Measurements from ENCODE around the gene EIF5A. TPM values are rescaled to one million over a fixed set of nuclear protein-coding genes. Genes with fewer than 3 reads are reported as not detected.

Gene EIF5A
- total and polyA plus RNA-seq, 2 donors: 305 to 324 TPM

DNA sequence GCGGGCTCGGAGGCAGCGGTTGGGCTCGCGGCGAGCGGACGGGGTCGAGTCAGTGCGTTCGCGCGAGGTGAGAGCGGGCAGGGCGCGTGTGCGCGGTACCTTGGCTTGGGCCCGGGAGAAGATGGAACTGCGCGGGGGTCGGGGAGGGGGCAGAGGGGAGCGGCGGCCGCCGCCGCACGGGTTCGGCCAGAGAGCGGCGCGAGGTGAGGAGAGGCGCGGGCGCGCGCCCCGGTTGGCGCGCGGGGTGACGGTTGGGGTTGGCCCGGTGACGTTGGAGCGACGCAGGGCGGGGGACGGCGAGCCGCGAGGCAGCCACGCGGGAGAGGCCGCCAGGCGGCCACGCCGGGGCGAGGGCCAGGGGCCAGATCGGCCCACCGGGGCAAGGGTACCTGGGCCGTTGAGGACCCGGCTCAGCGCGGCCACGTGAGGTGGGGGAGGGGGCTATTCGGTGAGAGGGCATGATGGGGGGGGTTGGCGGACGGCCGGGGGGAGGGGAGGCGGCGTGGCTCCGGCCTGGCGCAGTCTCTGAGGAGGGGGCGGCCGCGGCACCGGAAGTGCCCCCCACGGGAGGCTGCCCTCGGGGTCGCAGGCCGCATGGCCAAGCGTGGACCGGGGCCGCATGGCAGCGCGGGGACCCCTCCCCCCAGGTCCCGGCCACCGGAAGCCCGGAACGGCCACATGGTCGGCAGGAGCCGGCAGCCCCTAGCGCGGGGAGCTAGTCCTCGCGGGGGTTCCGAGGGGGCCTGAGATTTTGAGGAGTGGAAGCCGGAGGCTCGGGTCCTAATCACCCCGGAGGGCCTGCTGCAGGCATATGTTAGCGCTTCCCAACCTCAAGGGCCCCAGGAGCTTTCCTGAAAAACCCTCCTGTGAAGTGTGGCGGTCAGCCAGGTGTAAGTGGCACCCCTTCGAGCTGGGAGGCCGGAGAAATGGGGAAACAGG, 527 bp downstream of the EIF5A start:
- under 1% methylated on average over 103 of the region's 104 CpGs for WGBS
- Histone ChIP-seq H3K9me3 (ENCODE audit: control insufficient read depth in 2 of 2, insufficient read depth in 1 of 2, low read length in 1 of 2) (no peaks in the 10 kb centered on the region), H3K27ac (ENCODE audit: low read depth in 1 of 2, low read length in 1 of 2) (peak overlapping the region; percentile 98 to 99), H3K27me3 (ENCODE audit: control insufficient read depth in 2 of 2, insufficient read depth in 1 of 2, low read length in 1 of 2) (no peaks in the 10 kb centered on the region), H3K4me3 (ENCODE audit: low read length in 2 of 2) (peak overlapping the region; percentile 90 to 98), H3K4me1 (ENCODE audit: control insufficient read depth in 2 of 2, insufficient read depth in 2 of 2, low read length in 2 of 2) (peaks cover 16 to 27% of the 10 kb centered on the region in 2 donors), H3K36me3 (ENCODE audit: control insufficient read depth in 2 of 2, insufficient read depth in 2 of 2, low read length in 1 of 2) (peaks cover 27 to 37% of the 10 kb centered on the region in 2 donors)
- peak in 1 of 9 donors; percentile 47 for DNase-seq (ENCODE audit: low read depth in 6 of 9, low spot score in 9 of 9)

DNA sequence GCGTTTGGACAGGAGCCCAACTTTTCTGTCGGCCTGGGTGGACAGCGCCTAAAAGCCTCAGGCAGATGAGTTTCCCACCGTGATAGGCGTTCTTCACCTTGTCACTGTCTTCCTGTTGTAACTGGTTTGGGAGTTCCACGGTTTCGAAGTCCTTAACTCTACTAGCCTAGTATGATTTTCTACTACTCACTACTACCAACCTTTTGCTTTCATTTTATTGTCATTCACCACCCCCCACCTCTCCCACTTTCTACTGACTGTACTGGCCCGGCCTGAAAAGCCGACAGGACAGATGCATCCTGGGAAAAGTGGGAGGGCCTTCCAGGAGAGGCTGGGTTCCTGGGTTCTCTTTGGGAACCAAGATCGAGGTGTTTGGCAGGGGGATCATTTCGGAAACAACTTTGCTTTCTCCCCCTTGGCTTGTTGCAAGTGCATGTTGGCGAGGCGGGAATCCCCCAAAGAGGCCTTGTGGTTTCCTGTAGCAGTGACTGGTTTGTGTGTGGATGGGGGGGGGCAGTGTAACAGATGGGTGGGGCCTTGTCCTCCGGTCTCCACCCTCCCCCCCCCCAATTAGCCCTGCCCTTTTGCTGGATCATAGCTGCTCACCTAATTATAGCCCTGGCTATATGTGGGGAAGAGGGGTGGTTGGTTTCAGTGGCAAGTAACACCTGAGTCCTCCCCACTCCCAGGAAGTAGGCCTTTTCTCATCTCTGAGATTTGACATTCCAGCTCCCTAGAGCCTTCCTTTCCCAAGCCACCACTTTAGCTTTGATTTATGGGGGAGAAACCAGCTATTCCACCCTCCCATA, 1.4 kb downstream of the EIF5A start:
- H3K27me3 ChIP-seq (ENCODE audit: control insufficient read depth in 2 of 2, insufficient read depth in 1 of 2, low read length in 1 of 2): no peaks in the 10 kb centered on the region
- under 1% methylated on average over 14 of the region's 14 CpGs for WGBS
- peak overlapping the region; percentile 90 to 98 for H3K4me3 ChIP-seq (ENCODE audit: low read length in 2 of 2)
- DNase-seq (ENCODE audit: low read depth in 6 of 9, low spot score in 9 of 9): peak in 6 of 9 donors; percentile 57 to 91 (median 76)
- no peaks in the 10 kb centered on the region for H3K9me3 ChIP-seq (ENCODE audit: control insufficient read depth in 2 of 2, insufficient read depth in 1 of 2, low read length in 1 of 2)
- peaks cover 16 to 29% of the 10 kb centered on the region in 2 donors for H3K4me1 ChIP-seq (ENCODE audit: control insufficient read depth in 2 of 2, insufficient read depth in 2 of 2, low read length in 2 of 2)
- peaks cover 34 to 46% of the 10 kb centered on the region in 2 donors for H3K36me3 ChIP-seq (ENCODE audit: control insufficient read depth in 2 of 2, insufficient read depth in 2 of 2, low read length in 1 of 2)
- H3K27ac ChIP-seq (ENCODE audit: low read depth in 1 of 2, low read length in 1 of 2): peak overlapping the region; percentile 96 to 99

DNA sequence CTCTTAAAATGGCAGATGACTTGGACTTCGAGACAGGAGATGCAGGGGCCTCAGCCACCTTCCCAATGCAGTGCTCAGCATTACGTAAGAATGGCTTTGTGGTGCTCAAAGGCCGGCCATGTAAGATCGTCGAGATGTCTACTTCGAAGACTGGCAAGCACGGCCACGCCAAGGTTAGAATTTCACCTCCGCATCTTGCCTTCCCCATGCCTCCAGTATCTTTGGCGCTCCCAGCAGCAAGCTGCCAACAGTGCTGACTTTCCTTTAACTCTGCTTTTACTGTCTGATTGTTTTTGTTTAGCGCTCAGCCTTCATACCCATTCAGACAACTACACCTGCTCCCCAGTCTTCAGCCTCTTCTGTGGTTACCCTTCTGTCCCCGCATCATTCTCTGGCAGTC, 2.2 kb downstream of the EIF5A start:
- H3K27ac ChIP-seq (ENCODE audit: low read depth in 1 of 2, low read length in 1 of 2): peak overlapping the region; percentile 36 to 96
- WGBS: 93% methylated on average over 12 of the region's 12 CpGs
- peaks cover 34 to 48% of the 10 kb centered on the region in 2 donors for H3K36me3 ChIP-seq (ENCODE audit: control insufficient read depth in 2 of 2, insufficient read depth in 2 of 2, low read length in 1 of 2)
- DNase-seq (ENCODE audit: low read depth in 6 of 9, low spot score in 9 of 9): no peak
- peaks cover 22 to 37% of the 10 kb centered on the region in 2 donors for H3K4me1 ChIP-seq (ENCODE audit: control insufficient read depth in 2 of 2, insufficient read depth in 2 of 2, low read length in 2 of 2)
- H3K4me3 ChIP-seq (ENCODE audit: low read length in 2 of 2): peak overlapping the region in 1 of 2 donors; percentile 98
- H3K9me3 ChIP-seq (ENCODE audit: control insufficient read depth in 2 of 2, insufficient read depth in 1 of 2, low read length in 1 of 2): no peaks in the 10 kb centered on the region
- no peaks in the 10 kb centered on the region for H3K27me3 ChIP-seq (ENCODE audit: control insufficient read depth in 2 of 2, insufficient read depth in 1 of 2, low read length in 1 of 2)

DNA sequence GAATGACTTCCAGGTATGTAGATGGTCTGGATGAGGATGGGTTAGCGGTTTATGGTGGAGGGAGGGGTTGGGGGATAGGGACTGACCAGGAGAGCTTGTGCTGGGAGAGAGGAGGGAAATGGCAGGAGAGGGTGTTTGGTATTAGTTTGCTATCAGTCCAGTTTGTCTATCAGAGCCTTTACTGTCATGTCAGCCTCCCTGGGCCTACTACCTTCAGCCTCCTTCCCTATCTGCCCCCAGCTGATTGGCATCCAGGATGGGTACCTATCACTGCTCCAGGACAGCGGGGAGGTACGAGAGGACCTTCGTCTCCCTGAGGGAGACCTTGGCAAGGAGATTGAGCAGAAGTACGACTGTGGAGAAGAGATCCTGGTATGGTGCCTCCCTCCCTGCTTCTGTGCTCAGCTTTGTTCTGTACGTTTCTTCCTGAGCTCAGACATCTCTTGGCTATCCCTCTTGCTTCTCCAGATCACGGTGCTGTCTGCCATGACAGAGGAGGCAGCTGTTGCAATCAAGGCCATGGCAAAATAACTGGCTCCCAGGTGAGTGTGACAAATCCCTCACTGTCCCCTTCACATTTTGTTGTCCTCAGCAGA, 3.8 kb downstream of the EIF5A start:
- Histone ChIP-seq H3K9me3 (ENCODE audit: control insufficient read depth in 2 of 2, insufficient read depth in 1 of 2, low read length in 1 of 2) (no peaks in the 10 kb centered on the region), H3K4me3 (ENCODE audit: low read length in 2 of 2) (no peak overlapping the region), H3K36me3 (ENCODE audit: control insufficient read depth in 2 of 2, insufficient read depth in 2 of 2, low read length in 1 of 2) (peaks cover 34 to 52% of the 10 kb centered on the region in 2 donors), H3K27me3 (ENCODE audit: control insufficient read depth in 2 of 2, insufficient read depth in 1 of 2, low read length in 1 of 2) (no peaks in the 10 kb centered on the region), H3K27ac (ENCODE audit: low read depth in 1 of 2, low read length in 1 of 2) (no peak overlapping the region), H3K4me1 (ENCODE audit: control insufficient read depth in 2 of 2, insufficient read depth in 2 of 2, low read length in 2 of 2) (peaks cover 26 to 43% of the 10 kb centered on the region in 2 donors)
- 98% methylated on average over 7 of the region's 7 CpGs for WGBS
- DNase-seq (ENCODE audit: low read depth in 6 of 9, low spot score in 9 of 9): no peak

DNA sequence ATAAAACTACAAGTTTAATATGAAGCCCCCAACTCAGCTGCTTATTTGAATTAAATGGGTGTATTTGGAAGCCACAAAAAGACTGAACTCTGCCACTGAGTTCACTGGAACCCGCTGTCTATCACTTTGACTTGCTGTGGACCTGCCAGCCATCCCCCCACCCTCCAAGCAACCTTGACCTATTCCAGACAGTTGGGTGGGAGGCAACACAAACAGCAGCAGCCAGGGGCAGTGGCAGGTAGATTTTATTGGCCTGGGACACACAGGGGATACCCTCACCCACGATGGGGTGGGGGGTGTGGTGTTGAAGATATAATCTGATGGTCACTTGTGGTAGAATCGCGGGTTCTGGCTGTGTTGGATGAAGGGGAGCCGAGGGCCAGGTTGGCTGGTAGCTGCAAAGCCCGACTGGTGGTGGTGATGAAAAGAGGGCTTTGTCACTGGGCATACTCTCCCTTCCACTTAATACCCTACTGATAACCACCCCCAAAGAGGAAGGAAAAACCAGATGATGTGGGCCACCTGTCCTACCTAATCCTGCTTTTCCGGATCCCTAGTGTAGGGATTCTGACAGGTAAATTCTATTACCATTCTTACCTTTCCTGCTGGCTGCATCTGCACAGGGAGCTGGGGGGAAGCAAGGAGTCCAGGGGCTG, 5.1 kb downstream of the EIF5A start:
- 95% methylated on average over 7 of the region's 7 CpGs for WGBS
- DNase-seq (ENCODE audit: low read depth in 6 of 9, low spot score in 9 of 9): no peak
- Histone ChIP-seq H3K27me3 (ENCODE audit: control insufficient read depth in 2 of 2, insufficient read depth in 1 of 2, low read length in 1 of 2) (no peaks in the 10 kb centered on the region), H3K9me3 (ENCODE audit: control insufficient read depth in 2 of 2, insufficient read depth in 1 of 2, low read length in 1 of 2) (no peaks in the 10 kb centered on the region), H3K36me3 (ENCODE audit: control insufficient read depth in 2 of 2, insufficient read depth in 2 of 2, low read length in 1 of 2) (peaks cover 36 to 62% of the 10 kb centered on the region in 2 donors), H3K4me1 (ENCODE audit: control insufficient read depth in 2 of 2, insufficient read depth in 2 of 2, low read length in 2 of 2) (peaks cover 26 to 38% of the 10 kb centered on the region in 2 donors), H3K27ac (ENCODE audit: low read depth in 1 of 2, low read length in 1 of 2) (no peak overlapping the region), H3K4me3 (ENCODE audit: low read length in 2 of 2) (no peak overlapping the region)

DNA sequence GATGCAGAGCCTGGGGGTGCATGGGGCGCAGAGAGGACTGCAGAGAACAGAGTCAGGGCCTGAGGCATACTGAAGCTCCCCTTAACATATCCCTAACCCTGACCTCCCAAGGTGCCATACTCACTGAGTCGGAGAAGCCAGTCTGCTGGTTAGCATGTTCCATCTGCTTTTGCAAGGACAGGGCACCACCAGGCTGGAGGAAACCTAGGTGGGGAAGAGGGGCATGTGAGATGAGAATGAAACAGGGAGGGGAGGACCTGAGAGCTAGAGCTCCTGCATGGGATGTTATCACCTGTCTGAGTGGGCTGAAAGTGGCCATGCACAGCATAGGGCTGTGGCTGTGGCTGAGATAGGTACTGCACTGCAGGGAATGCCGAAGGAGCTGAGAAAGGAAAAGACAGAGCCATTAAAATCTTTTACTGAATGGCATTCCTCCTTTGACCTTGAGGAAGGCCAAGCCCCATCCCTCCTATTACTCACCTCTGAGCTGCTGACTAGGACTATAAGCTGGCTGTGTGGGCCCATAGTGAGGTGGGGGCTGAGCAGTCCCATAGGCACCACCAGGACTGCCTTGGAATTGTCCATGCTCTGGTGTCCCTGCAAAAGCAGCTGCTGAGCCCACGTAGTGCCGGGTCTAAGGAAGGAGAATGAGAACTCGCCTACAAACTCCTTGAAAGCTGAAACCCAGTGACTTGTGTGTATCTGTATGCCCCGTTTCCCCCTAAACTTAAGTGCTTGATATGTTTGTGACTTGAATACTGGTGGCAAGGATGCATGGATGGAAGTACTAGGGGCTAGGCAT, 5.9 kb downstream of the EIF5A start:
- no peak overlapping the region for H3K4me3 ChIP-seq (ENCODE audit: low read length in 2 of 2)
- H3K9me3 ChIP-seq (ENCODE audit: control insufficient read depth in 2 of 2, insufficient read depth in 1 of 2, low read length in 1 of 2): no peaks in the 10 kb centered on the region
- peaks cover 44 to 69% of the 10 kb centered on the region in 2 donors for H3K36me3 ChIP-seq (ENCODE audit: control insufficient read depth in 2 of 2, insufficient read depth in 2 of 2, low read length in 1 of 2)
- DNase-seq (ENCODE audit: low read depth in 6 of 9, low spot score in 9 of 9): no peak
- H3K27ac ChIP-seq (ENCODE audit: low read depth in 1 of 2, low read length in 1 of 2): no peak overlapping the region
- peaks cover 26 to 38% of the 10 kb centered on the region in 2 donors for H3K4me1 ChIP-seq (ENCODE audit: control insufficient read depth in 2 of 2, insufficient read depth in 2 of 2, low read length in 2 of 2)
- 97% methylated on average over 7 of the region's 7 CpGs for WGBS
- H3K27me3 ChIP-seq (ENCODE audit: control insufficient read depth in 2 of 2, insufficient read depth in 1 of 2, low read length in 1 of 2): no peaks in the 10 kb centered on the region

DNA sequence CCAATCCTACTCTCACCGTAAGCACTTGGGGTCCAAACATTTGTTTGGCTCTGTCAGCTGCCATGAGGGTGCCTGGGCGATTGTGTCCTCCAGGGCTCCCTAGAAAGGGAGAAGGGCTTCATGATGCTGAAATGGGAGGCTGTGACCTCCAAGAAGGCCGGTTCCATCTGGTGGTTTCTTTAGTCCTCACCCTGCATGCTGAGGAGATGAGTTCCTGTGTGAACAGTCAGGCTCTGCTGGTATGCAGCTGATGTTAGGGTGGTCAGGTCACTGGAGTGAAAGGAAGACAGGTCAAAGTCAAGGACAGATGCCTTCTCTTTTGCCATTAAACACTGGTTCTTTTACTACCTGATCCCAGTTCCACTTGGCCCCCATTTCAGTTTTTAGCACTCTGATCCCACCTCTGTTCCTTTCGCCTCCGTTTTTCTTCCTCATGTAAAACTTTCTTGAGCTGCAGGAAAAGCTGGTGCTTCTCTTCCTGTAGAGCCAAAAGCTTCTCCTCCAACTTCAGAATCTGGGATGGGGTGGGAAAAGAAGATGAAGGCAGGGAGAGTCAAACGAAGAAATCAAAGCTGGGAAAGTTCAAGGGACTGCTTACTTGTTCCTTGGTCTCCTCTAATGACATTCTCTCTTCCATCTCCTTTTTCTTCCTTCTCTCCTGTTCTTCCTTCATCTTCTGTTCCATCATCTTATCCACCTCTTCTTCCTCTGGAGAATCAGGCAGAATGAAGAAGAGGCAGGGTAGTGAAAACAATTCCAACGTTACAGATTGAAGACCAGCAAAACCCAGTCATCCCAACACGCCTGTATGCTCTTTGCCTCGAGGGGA, 6.7 kb downstream of the EIF5A start:
- H3K36me3 ChIP-seq (ENCODE audit: control insufficient read depth in 2 of 2, insufficient read depth in 2 of 2, low read length in 1 of 2): peaks cover 52 to 77% of the 10 kb centered on the region in 2 donors
- H3K4me1 ChIP-seq (ENCODE audit: control insufficient read depth in 2 of 2, insufficient read depth in 2 of 2, low read length in 2 of 2): peaks cover 22 to 33% of the 10 kb centered on the region in 2 donors
- DNase-seq (ENCODE audit: low read depth in 6 of 9, low spot score in 9 of 9): no peak
- H3K9me3 ChIP-seq (ENCODE audit: control insufficient read depth in 2 of 2, insufficient read depth in 1 of 2, low read length in 1 of 2): no peaks in the 10 kb centered on the region
- no peaks in the 10 kb centered on the region for H3K27me3 ChIP-seq (ENCODE audit: control insufficient read depth in 2 of 2, insufficient read depth in 1 of 2, low read length in 1 of 2)
- 61% methylated on average over 9 of the region's 9 CpGs for WGBS
- H3K27ac ChIP-seq (ENCODE audit: low read depth in 1 of 2, low read length in 1 of 2): peak overlapping the region in 1 of 2 donors; percentile 98
- H3K4me3 ChIP-seq (ENCODE audit: low read length in 2 of 2): peak overlapping the region; percentile 53 to 82
